Central memory CD4-positive, alpha-beta T cell (primary cell): ENCODE measurements around the gene HP.
"Not testable (repeated sequence)": the region's sequence is repeated elsewhere in the genome, so short reads cannot be mapped to it uniquely, and the experiment has no call there.

Source experiments
- DNase-seq: peaks from one replicate; pipeline ENCODE4 v3.0.0; 2022

Gene HP

DNA sequence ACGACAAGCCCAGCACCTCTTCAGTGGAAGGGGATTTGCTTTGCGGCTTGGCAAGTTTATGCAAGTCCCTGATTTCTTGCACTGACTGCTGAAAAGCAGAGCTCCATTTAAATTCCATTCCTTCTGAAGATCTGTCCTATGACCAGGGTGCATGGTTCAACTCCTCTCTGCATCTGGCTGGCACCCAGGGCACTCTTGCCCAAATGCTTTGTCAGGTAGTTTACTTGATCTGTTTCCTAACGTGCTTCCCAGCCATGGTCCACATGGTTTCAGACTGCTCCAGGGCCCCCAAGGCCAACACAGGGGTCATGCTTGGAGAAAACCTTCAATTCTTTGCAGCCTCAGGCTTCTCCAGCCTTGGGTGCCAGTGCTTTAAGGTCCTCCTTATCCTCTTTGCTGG lies 11.2 kb upstream of the HP start:
- DNase-seq, result no peak

- no peak for DNase-seq
Observed at GRCh38 chr16:72043539-72043938, 10.8 kb upstream of the HP start.

- no peak for DNase-seq
Observed at GRCh38 chr16:72044296-72044695, 10.0 kb upstream of the HP start.

GRCh38 chr16:72044825-72045359 lies 9.4 kb upstream of the HP start:
- DNase-seq, result no peak

- DNase-seq, result no peak
Observed at GRCh38 chr16:72049110-72049509, 5.2 kb upstream of the HP start.

DNA sequence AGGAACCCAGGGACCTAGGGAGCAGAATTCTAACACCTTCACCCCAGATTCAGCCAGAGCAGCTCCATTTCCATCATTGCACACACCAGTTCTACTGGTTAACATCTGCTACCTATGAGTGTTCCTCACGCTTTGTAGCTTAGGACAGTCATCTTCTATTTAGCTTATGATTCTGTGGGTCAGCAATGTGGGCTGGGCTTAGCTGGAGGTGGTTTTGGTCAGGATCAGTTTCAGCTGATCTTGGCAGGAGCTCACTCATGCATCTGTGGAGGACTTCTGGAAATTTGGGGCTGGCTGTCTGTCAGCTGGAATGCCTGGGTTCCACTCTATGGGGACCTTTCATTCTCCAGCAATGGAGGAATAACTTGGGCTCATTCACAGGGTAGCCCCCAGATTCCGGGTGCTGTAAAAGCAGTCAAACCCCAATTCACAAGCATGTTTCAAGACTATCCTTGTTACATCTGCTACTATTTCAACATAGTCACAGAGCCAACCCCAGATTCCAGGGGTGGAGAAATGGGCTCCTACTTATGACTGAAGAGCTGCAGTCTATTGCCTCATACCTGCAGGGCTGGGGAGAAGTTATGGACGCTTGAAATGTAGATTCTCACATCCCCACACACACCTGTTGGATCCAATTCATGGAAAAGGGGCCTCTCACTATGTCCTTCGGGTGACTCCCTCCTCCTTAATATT lies 3.4 kb upstream of the HP start:
- DNase-seq, result no peak

DNA sequence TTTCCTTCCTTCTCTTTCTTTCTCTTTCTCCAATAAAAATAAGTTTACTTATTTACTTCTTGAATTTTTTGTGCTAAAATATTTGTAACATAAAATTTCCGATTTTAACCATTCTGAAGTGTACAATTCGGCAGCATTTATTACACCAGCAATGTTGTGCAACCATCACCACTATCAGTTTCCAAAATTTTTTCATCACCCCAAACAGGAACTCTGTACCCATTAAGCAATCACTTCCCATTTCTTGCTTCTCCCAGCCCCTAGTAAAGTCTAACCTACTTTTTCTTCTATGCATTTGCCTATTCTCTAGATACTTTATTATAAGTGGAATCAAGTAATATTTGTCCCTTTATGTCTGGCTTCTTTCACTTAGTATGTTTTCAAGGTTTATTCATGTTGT lies 2.5 kb upstream of the HP start:
- no peak for DNase-seq

- DNase-seq, result no peak
Observed at GRCh38 chr16:72055911-72056310, 1.6 kb downstream of the HP start.

DNA sequence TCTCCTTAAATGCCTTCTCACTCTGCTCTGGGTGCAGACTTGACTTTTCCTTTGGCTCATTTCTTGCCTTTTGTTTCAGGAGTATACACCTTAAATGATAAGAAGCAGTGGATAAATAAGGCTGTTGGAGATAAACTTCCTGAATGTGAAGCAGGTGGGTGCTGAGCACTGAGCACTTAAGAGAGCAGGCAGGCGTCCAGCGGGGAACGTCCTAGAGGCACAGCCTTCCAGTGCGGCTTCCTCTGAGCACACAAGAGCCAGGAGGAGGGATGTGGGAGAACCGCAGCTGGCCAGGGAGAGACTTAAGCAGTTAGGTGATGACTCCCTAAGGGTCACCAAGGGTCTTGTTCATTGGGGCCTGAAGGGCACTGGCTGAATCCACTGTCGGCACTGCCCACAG lies 3.0 kb downstream of the HP start:
- not testable (repeated sequence) for DNase-seq

GRCh38 chr16:72059060-72059459 lies 4.8 kb downstream of the HP start:
- DNase-seq, result not testable (repeated sequence)

- DNase-seq, result no peak
Observed at GRCh38 chr16:72060405-72060804, 6.1 kb downstream of the HP start.

DNA sequence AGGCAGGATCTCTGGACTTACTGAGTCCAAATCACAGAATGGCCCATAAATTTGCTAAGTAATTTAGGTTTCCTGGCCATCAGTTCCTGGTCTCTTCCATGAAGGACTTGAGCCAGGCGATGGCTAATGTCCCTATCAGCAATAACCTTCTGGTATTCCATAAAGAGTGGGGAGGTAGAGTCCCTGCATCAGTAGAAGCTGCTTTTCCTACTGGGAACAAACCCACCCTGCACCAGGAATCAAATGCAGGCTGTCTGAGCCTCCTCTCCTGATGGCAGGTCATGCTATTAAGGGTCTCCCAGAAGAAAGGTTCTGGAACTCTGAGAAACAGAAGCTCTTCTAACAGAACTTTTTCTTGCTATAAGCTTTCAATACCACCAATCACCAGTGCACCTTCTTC lies 7.3 kb downstream of the HP start:
- DNase-seq, result no peak

DNA sequence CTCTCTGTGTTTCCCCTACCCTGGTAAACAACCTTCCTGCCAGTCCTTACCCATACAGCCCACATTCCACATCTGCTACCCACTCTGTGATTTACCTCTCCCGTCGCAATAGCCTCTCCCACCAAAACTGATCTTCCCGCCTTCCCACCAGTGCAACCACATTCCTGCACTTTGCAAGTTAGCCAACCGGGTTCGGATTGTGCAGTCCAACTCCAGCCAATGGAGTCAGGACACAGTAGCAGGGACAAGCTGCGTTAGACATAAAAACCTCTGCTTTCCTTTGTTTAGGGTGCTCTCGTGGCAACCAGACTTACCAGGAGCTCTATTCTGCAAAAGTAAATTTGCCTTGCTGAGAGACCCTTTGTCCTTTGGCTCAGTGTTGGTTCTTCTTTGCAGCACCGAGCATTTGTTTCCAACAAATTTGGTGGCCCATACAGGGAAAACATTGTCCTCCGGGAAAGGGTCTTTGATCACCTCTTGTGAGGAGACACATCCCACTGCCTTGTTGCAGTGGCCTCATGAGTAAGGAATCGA lies 10.1 kb downstream of the HP start:
- no peak for DNase-seq

GRCh38 chr16:72066747-72067146 lies 12.4 kb downstream of the HP start:
- DNase-seq, result no peak

DNA sequence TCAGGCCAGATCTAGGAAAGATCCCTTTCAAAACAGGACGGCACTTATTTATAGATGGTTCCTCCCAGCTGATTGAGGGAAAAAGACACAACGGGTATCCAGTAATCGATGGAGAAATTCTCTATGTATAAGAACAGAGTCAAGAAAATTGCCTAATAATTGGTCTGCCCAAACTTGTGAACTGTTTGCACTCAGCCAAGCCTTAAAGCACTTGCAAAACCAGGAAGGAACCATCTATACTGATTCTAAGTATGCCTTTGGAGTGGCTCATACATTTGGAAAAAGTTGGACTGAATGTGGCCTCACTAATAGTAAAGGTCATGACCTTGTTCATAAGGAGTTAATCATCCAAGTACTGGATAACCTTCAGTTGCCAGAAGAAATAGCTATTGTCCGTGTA lies 14.6 kb downstream of the HP start:
- DNase-seq, result no peak

- no peak for DNase-seq
Observed at GRCh38 chr16:72072514-72073342, 18.4 kb downstream of the HP start.

GRCh38 chr16:72073560-72074230 lies 19.4 kb downstream of the HP start:
- no peak for DNase-seq

DNA sequence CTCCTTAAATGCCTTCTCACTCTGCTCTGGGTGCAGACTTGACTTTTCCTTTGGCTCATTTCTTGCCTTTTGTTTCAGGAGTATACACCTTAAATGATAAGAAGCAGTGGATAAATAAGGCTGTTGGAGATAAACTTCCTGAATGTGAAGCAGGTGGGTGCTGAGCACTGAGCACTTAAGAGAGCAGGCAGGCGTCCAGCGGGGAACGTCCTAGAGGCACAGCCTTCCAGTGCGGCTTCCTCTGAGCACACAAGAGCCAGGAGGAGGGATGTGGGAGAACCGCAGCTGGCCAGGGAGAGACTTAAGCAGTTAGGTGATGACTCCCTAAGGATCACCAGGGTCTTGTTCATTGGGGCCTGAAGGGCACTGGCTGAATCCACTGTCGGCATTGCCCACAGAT lies 20.8 kb downstream of the HP start:
- DNase-seq, result not testable (repeated sequence)

DNA sequence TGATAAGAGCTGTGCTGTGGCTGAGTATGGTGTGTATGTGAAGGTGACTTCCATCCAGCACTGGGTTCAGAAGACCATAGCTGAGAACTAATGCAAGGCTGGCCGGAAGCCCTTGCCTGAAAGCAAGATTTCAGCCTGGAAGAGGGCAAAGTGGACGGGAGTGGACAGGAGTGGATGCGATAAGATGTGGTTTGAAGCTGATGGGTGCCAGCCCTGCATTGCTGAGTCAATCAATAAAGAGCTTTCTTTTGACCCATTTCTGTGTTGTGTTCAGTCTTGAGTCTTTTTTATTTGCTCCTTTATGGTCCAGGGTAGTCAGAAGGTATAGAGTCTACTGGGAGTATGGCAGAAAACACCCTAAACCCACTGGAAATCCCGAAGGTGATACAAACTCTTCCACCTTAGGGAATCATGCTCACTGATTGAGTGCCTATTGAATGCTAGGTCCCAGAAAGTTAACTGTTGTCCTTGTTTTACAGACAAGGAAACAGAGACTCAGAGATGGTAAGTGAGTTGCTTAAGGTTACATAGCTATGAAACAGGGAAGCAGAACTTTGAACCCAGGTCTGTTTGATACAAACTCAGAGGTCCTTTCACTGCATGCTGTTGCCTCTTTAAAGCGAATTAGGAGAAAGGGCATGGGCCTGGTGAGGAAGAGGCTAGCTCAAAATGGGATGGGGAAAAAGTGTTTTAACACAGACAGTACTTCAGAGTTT lies 22.8 kb downstream of the HP start:
- DNase-seq, result not testable (repeated sequence)

DNA sequence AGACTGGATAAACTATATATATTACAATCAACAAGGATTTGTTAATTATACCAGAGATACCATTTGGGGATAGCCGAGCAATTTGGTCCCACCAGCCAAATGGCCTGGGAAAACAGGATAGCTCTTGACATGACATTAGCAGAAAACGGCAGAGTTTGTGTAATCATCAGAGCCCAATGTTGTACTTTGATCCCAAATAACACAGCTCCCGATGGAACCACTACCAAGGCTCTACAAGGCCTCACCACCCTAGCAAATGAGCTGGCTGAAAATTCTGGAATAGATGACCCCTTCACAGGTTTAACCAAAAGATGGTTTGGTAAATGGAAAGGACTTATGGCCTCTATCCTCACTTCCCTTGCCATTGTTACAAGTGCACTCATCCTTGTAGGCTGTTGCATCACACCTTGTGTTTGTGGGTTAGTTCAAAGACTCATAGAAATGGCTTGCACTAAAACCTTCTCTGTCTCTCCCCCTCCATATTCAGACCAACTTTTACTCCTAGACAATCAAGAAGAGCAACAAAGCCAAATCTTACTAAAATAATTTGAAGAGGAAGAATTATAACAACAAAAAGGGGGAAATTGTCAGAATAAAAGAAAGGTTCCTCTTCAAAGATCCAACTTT lies 29.6 kb downstream of the HP start:
- DNase-seq, result no peak

- no peak for DNase-seq
Observed at GRCh38 chr16:72084445-72084844, 30.1 kb downstream of the HP start.

GRCh38 chr16:72085002-72085401 lies 30.7 kb downstream of the HP start:
- DNase-seq, result no peak
